ENCODE measurements around the gene C1orf232. TPM values are rescaled to one million over a fixed set of nuclear protein-coding genes. Genes with fewer than 3 reads are reported as not detected.

Gene C1orf232
- total and polyA plus RNA-seq, 2 of the 8 experiments (the other 6 are each of a cell fraction or from before 2014, with no cell fraction given), result not detected

GRCh38 chr1:26182383-26182696, 13.6 kb upstream of the C1orf232 start (continued):
- TF ChIP-seq MAX (IDR thresholded peaks at IDR 0.05) (no peak), YY1 (IDR thresholded peaks at IDR 0.05; ENCODE audit: low read depth, low read length) (no peak)

Measured in H1 (cell line).